ELR (cell line): ENCODE data around the gene NLE1.
"Not testable (repeated sequence)": the region's sequence is repeated elsewhere in the genome, so short reads cannot be mapped to it uniquely, and the experiment has no call there.

Experiments used
- DNase-seq: peaks from one replicate; pipeline ENCODE4 v3.0.0-alpha.2; 2015; ENCODE audit warnings: low read depth

Gene NLE1

GRCh38 chr17:35141681-35142466 is at the start of gene NLE1:
Gene NLE1 (minus strand): TSS chr17:35142303. CDS start chr17:35142275, 28 bp downstream.
- DNase-seq: peak; percentile 84

- DNase-seq: no peak
Measured at GRCh38 chr17:35191001-35191695, 49.0 kb upstream of the NLE1 start.

- DNase-seq: peak; percentile 13
Measured at GRCh38 chr17:35189291-35189690, 47.2 kb upstream of the NLE1 start.

- DNase-seq: no peak
Measured at GRCh38 chr17:35188111-35188510, 46.0 kb upstream of the NLE1 start.

- DNase-seq: no peak
Measured at GRCh38 chr17:35187481-35187880, 45.4 kb upstream of the NLE1 start.

- DNase-seq: no peak
Measured at GRCh38 chr17:35185849-35186248, 43.7 kb upstream of the NLE1 start.

- no peak for DNase-seq
Measured at GRCh38 chr17:35184274-35184673, 42.2 kb upstream of the NLE1 start.

- DNase-seq: no peak
Measured at GRCh38 chr17:35183332-35183731, 41.2 kb upstream of the NLE1 start.

GRCh38 chr17:35179379-35179778 is 37.3 kb upstream of the NLE1 start:
- DNase-seq: not testable (repeated sequence)

GRCh38 chr17:35176897-35177296 is 34.8 kb upstream of the NLE1 start:
- no peak for DNase-seq

- no peak for DNase-seq
Measured at GRCh38 chr17:35175638-35176415, 33.7 kb upstream of the NLE1 start.

GRCh38 chr17:35174835-35175334 is 32.8 kb upstream of the NLE1 start:
- DNase-seq: no peak

- not testable (repeated sequence) for DNase-seq
Measured at GRCh38 chr17:35172321-35172720, 30.2 kb upstream of the NLE1 start.

- peak; percentile 67 for DNase-seq
Measured at GRCh38 chr17:35171834-35172233, 29.7 kb upstream of the NLE1 start.

GRCh38 chr17:35170968-35171771 is 29.1 kb upstream of the NLE1 start:
- DNase-seq: peak; percentile 59

- DNase-seq: no peak
Measured at GRCh38 chr17:35169835-35170363, 27.8 kb upstream of the NLE1 start.

GRCh38 chr17:35167666-35168065 is 25.6 kb upstream of the NLE1 start:
- DNase-seq: peak; percentile 74

GRCh38 chr17:35167046-35167445 is 24.9 kb upstream of the NLE1 start:
- DNase-seq: peak; percentile 19

- no peak for DNase-seq
Measured at GRCh38 chr17:35166526-35166925, 24.4 kb upstream of the NLE1 start.

- peak; percentile 22 for DNase-seq
Measured at GRCh38 chr17:35164716-35165115, 22.6 kb upstream of the NLE1 start.

GRCh38 chr17:35163886-35164285 is 21.8 kb upstream of the NLE1 start:
- DNase-seq: no peak
